GM12874 (cell line): ENCODE data around the gene CTDSPL.

Experiments used
- TF ChIP-seq, protein P1 (sequence below): IDR thresholded peaks from 2 replicates; pipeline ENCODE4 v1.5.1; 2011; ENCODE audit warnings: low read depth, mild to moderate bottlenecking, control low read depth, low read length, moderate library complexity; ENCODE audit not compliant: insufficient read depth

Gene CTDSPL

DNA sequence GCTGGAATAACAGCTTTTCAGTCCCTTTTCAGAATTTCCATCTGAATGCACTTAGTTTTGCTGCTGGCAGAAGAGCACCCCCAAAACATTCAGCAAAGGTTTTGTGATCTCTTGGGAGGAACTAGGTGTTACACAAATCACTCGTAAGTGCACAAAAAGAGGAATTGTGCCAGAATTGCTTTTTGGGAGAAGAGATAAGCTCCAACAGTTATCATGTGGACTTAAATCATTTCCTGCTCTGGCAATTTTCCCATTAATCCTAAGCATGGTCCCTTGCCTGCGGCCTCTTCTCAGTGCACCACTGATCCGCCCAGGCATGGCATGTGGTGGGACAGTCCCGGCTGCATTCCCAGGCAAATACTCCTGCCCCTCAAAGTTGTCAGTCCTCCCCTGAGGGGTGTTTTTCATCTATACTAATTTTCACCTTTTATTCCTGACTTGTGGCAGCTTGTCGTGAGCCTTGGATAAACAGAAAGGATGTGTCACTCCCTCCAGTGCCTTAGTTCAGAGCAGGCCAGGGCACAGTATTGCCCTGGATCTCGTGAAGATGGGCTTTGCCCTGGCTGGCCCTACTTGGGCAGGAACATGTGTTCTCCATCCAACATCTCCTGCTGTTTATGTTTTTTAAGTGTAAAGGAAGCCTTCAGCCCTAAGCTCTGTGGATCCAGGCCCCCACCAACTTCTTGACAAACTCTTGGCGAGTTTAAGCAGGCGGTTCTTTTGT is 84.3 kb downstream of the CTDSPL start:
- TF ChIP-seq, protein P1, sequence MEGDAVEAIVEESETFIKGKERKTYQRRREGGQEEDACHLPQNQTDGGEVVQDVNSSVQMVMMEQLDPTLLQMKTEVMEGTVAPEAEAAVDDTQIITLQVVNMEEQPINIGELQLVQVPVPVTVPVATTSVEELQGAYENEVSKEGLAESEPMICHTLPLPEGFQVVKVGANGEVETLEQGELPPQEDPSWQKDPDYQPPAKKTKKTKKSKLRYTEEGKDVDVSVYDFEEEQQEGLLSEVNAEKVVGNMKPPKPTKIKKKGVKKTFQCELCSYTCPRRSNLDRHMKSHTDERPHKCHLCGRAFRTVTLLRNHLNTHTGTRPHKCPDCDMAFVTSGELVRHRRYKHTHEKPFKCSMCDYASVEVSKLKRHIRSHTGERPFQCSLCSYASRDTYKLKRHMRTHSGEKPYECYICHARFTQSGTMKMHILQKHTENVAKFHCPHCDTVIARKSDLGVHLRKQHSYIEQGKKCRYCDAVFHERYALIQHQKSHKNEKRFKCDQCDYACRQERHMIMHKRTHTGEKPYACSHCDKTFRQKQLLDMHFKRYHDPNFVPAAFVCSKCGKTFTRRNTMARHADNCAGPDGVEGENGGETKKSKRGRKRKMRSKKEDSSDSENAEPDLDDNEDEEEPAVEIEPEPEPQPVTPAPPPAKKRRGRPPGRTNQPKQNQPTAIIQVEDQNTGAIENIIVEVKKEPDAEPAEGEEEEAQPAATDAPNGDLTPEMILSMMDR = no peak

GRCh38 chr3:37946531-37946889 is 84.8 kb downstream of the CTDSPL start:
- TF ChIP-seq, protein P1 = no peak

GRCh38 chr3:37949866-37950265 is 88.2 kb downstream of the CTDSPL start:
- TF ChIP-seq, protein P1 = no peak

- TF ChIP-seq, protein P1 = no peak
These were observed 90.9 kb downstream of the CTDSPL start for GRCh38 chr3:37952564-37952963.

GRCh38 chr3:37953226-37953625 is 91.5 kb downstream of the CTDSPL start:
- TF ChIP-seq, protein P1 = no peak

DNA sequence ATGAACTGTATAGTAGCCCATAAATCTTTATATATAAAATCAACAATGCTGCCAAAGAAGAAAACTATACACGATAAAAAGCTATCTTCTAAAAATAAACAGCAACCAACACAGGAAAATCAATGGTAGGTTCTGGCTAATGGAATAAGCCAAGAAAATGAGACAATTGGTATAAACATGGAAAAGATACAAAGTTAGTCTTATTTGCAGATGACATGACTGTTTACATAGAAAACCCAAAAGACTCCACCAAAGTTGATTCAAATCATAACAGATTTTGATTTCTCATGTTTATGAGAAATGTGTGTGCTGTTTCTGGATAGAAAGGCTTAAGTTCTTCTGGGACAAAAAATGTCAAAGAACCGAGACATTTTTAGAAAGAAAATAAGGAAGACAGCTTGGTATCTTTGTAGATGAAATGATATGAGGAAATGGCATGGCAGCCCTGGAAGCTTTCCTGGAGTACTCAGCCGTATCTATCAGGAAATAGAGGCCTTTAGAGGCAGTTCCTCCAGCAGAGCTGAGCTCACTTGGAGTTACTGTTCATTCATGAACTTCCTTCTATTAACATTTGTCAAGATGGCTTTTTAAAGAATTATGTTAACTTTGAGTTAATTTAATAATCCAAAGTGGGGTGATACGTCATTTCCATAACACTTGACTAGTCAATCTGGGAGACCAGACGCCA is 92.2 kb downstream of the CTDSPL start:
- TF ChIP-seq, protein P1 = no peak

DNA sequence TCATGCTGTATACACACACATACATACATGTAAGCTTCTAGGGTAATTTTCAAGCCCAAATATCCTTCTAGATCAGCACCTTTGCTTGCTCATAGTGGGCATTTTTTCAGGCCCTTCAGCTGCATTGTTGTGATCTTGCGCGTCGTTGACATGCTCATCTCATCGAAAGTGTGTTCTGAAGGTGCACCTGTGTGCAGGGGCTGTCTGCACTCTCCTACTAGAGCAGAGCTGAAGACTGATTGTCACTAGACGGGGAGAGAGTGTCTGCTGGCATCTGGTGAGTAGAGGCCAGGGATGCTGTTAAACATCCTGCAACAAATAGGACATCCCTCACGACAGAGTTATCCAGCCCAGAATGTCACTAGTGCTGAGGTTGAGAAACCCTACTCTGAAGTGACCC is 93.2 kb downstream of the CTDSPL start:
- TF ChIP-seq, protein P1 = no peak
